HG03521 (cell line): ENCODE data around the gene CYP19A1.
"Not testable (repeated sequence)": the region's sequence is repeated elsewhere in the genome, so short reads cannot be mapped to it uniquely, and the experiment has no call there.

Experiments
- ATAC-seq: cut with Tn5 transposase; IDR thresholded peaks from one replicate; pipeline ENCODE4 v1.9.1; 2021; ENCODE audit warnings: mild to moderate bottlenecking, moderate library complexity; ENCODE audit not compliant: unreplicated experiment

The CYP19A1 gene

GRCh38 chr15:51265037-51265555, 73.3 kb downstream of the CYP19A1 start:
- no peak for ATAC-seq

DNA sequence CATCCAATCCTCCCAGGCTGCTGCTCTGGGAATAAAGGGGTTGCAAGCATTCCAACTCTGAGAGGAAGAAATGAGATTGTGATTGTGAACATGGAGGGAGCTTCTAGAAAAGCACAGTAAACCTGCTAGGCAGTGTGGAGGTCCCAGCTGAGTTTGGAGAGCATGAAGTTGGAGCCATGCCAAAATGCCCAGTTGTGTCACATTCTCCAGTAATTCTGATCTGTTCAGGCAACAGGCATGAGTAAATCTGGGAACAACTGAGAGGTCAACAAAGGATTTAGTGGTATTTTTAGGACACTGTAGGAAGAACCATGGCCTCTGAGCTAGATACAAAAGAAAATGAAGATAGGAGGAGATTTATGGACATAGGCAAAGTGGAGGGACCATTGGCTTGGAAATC, 74.7 kb downstream of the CYP19A1 start:
- no peak for ATAC-seq

DNA sequence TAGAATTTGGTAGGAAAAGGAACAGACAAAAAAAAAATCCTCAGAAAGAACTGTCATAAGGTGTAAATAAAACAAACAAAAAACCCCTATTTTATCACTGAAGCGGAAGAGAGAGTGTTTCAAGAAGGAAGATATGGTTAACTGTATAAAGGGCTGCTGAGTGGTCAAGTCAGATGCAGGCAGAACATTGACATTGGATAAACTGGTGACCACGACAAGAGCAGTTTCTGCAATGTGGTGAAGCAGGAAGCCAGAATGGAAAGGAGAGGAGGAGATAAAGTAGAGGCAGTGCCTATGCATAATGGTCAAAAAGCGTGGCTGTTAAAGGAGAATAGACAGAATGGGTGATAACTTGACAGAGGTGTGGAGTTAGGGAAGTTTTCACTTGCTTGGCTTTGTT, 75.3 kb downstream of the CYP19A1 start:
- no peak for ATAC-seq

GRCh38 chr15:51262463-51262862, 75.9 kb downstream of the CYP19A1 start:
- ATAC-seq, result no peak

DNA sequence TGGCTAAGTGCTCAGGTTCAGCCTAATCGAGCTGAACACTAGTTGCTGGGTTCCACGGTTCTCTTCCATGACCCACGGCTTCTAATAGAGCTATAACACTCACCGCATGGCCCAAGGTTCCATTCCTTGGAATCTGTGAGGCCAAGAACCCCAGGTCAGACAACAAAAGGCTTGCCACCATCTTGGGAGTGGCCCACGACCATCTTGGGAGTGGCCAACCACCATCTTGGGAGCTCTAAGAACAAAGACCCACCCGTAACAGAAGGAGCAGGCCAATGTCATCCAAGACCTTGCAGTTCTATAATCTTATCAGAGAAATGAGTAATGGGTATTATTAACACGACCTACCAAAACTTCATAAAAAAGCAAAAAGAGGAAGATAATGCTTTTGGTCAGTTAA, 77.3 kb downstream of the CYP19A1 start:
- ATAC-seq, result not testable (repeated sequence)

GRCh38 chr15:51260202-51260601, 78.2 kb downstream of the CYP19A1 start:
- no peak for ATAC-seq

DNA sequence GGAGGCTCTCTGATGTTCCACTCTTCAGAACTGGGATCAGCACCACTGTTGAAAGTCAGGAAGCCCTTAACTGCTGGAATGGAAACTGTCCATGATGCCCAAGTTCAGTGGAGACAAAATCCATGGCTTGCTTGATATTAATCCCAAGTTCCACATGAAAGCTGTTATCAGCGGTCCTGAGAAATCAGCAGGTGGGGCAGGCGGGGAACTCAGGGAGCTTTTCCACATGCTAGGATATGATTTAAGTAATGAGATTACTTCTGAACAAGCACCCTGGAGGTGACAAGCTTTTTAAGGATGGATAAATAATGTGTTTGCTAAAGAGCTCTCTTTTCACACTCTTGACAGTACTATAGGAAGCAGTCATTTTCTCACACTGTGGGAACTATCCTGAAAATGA, 82.9 kb downstream of the CYP19A1 start:
- ATAC-seq, result no peak

DNA sequence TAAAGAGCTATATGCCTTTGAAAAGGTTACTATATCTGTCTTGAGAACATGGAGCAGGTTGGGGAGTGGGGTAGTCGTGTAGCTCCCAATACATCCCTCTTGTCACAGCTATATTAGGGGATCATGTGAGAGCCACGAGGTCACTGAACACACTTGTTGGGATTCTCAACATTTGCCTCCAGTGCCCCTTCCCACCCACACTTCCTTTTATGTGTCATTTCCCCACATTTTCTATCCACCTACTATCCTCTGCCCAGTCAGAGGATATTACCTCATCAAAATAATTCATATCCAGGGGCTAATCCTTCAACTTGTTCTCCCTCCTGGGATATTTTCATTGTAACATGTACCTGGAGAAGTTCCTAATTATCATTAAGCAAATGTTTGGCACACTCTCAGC, 85.0 kb downstream of the CYP19A1 start:
- ATAC-seq, result no peak

DNA sequence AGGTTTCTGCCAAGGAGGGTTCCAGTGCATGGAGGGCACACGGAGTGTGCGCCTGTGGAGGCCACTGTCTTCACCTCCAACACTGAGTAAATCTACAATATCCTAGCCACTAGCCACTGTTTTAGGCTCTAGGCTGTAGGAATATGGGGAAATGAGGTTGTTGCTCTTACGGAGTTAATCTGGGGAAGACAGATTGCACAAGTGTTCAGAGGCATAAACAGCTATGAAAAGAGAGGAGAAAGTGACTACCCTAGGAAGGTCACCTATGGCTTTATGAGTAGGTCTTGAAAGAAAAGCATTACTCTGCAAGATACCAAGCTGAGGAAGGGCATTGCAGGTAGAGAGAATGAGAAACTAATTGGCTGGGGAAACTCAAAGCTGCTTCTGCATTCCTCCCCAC, 85.7 kb downstream of the CYP19A1 start:
- no peak for ATAC-seq

DNA sequence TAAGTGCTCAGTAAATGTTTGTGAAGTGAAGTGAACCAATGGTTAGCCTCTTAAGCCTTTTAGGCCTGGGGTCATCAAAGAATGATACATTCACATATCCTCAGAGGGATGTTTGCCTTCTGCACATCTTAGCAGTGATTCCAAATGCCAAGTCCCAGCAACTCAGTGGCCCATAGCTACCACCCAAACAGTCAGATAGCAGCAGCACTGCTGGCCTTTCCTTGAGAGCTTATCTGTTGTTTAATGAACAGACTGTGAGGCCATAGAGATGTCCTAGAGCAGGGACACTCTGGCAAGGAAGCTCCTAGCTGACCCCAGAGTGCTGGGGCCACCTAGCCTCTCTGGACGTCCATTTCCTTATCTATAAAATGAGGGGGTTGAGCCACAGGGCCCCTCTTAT, 86.8 kb downstream of the CYP19A1 start:
- no peak for ATAC-seq

DNA sequence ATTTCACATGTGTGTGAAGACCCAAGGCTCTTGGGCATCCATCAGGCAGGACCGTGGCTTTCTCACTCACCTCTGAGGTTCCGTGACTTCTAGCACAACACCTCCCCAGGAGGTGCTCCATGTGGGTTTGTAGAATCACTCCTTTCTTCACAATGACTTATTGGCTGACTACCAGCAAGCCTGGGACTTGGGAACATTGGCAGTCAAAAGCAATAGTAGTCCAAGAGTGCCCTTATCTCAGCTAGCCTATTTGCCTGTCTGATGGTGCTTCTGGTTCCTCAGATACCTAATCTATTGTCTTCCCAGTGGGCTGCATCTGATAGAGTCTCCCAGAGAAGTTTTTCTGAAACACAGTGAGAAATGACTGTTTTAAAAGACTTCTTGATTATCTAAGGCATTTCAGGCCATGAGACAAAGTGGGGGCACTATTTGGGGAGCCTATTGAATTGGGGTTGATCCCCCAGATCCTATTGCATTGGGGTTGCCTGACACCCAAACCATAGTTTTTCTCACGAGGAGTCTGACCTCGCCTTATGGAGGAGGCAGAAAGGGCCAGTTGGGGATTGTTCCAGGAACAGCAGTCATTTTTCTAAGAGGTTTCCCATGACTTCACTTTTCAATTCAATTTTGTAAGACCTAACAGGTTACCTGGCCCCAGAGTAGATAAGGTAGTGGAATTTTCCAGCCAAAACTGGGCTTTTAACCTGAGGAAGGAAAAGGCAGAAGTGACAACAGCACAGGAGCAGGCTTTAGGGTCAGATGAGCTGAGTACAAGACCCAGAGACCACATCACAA, 88.0 kb downstream of the CYP19A1 start:
- no peak for ATAC-seq

DNA sequence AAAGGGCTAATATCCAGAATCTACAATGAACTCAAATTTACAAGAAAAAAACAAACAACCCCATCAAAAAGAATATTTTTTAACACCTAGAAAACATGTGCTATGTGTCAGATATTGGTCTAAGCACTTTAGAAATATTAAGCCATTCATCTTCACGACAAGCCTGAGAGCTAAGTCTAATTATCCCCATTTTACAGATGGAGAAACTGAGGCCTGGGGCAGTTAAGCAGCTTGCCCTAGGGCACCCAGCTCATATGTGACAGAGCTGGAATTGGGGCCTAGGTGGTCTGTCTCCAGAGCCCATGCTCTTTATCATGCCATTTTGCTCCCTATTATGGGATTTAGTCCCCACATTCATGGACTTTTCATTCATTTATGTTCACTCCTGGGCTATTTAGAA, 92.8 kb downstream of the CYP19A1 start:
- ATAC-seq, result no peak

DNA sequence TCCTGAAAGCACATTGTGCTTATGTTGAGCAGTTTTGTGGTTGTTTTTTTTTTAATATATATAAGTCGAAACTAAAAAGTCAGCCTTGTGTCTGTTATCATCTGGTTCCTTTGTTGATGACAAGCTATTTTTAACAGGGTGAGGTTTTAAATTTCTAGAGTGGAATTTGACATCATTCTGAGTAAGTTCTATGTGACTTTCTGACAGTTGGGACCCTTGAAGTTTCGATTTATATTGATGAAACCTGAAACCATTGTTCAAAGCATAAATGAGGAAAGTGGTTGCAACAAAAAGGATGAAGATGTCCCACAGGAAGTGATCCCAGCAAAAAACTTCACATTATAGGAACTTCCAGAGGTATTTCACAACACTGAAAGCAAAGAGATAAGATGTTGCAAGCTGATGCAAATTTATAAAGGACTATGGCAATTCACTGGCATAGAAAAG, 94.0 kb downstream of the CYP19A1 start:
- no peak for ATAC-seq

GRCh38 chr15:51243774-51244173, 94.6 kb downstream of the CYP19A1 start:
- no peak for ATAC-seq

DNA sequence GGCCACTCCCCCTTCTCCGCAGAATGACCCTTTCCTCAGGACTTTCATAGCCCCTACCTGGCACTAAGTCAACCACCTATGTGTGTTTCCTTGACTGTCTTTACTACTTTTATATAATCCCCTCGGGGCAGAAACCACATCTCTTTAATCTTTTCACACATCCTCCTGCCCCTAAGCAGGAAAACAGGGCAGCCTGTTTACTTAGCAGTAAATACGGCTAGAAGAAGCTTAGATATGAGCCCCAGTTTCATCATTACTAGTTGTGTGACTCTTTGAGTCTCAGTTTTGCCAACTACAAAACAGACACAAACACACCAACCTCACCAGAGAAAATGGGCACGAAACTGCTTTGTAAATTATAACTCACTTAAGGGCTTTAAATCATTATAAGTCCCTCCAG, 98.3 kb downstream of the CYP19A1 start:
- no peak for ATAC-seq

GRCh38 chr15:51237816-51238215, 100.6 kb downstream of the CYP19A1 start:
- ATAC-seq, result no peak

- no peak for ATAC-seq
Measured at GRCh38 chr15:51234176-51234927, 104.0 kb downstream of the CYP19A1 start.

- no peak for ATAC-seq
Measured at GRCh38 chr15:51232581-51232980, 105.8 kb downstream of the CYP19A1 start.

DNA sequence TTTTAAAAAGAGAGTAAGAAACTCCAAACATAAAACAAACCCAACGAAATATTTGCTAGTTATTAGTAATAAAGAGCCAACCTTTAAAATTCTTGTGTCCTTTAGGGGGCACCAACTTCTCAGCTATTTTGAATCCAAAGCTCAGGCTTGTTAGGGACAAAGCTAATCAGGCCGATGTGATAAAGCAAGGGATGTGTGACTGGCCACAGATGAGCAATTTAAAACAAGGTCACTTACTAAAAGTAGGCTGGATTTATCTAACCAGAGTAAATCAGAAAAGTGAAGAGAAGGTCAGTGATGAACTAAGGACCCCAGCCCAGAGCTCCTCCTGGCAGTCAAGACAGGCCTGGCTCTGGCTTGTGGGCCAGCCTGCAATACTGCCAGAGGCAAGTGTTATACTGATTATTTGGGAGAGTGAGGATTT, 108.5 kb downstream of the CYP19A1 start:
- no peak for ATAC-seq

- peak; percentile 89 for ATAC-seq
Measured at GRCh38 chr15:51227940-51228732, 110.3 kb downstream of the CYP19A1 start.

DNA sequence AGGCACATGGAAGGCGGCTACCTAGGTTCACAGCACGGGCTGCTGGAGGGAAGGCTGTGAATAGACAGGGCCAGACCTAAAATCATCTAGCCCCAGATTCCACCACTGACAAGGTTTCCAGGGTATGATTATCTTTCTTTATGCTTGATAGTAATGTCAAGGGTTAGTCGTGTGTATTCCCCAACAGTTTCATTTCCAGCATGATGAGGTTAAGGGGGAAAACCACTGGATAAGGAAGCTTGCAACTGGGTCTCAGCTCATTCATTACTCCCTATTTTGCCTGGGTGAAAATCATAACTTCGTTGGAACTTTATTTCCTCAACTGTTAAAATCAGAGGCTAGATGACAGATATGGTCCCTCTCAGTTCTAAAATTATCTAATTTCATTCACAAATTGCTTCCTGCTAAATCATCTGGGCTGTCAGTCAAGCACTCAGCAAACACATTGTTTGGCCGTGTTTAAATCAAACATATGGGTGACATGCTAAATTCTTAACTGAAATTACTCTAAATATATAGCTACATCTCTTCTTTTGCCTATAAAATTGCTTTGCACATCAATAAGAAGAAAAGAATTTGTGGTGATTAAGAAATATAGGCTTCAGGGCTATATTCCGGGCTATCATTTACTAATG, 111.7 kb downstream of the CYP19A1 start:
- no peak for ATAC-seq
